ENCODE data around the gene PRELID3B. TPM values are rescaled to one million over a fixed set of nuclear protein-coding genes. Genes with fewer than 3 reads are reported as not detected.

Gene PRELID3B
- total and polyA plus RNA-seq, 7 donors = 23.2 to 61.2 (median 34.7) TPM

DNA sequence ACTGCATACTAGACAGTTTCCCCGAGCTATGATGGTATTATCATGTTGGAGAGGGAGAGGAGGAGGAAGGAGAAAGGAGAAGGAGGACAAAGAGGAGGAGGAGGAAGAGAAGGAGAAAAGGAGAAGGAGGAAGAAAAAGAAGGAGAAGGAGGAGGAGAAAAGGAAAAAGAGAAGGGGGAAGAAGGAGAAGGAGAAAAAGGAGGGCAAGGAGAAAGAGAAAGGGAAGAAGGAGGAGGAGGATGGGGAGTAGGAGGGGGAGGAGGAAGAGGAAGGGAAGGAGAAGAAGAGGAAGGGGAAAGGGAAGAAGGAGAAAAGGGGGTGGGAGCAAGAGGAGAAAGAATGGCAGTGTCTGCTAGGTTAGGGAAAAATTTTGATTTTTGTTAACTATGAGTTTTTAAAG lies 35.1 kb upstream of the PRELID3B start:
- DNase-seq (no peak), ATAC-seq (no peak)
- Histone ChIP-seq H3K27me3 (ENCODE audit: insufficient read depth in 3 of 3, low read length in 2 of 3) (peaks cover 0 to 17% (median 0%) of the 10 kb centered on the region in 3 donors), H3K36me3 (ENCODE audit: insufficient read depth in 1 of 2, low read depth in 1 of 2) (no peaks in the 10 kb centered on the region), H3K4me1 (no peaks in the 10 kb centered on the region), H3K27ac (no peak overlapping the region), H3K9me3 (no peaks in the 10 kb centered on the region), H3K4me3 (no peak overlapping the region)
- intact Hi-C loops (cut with DNase I) = no loop called here
- WGBS, 3 donors = 54 to 75% (median 60%) methylated on average over 1 of the region's 1 CpG
- TF ChIP-seq, protein P1, sequence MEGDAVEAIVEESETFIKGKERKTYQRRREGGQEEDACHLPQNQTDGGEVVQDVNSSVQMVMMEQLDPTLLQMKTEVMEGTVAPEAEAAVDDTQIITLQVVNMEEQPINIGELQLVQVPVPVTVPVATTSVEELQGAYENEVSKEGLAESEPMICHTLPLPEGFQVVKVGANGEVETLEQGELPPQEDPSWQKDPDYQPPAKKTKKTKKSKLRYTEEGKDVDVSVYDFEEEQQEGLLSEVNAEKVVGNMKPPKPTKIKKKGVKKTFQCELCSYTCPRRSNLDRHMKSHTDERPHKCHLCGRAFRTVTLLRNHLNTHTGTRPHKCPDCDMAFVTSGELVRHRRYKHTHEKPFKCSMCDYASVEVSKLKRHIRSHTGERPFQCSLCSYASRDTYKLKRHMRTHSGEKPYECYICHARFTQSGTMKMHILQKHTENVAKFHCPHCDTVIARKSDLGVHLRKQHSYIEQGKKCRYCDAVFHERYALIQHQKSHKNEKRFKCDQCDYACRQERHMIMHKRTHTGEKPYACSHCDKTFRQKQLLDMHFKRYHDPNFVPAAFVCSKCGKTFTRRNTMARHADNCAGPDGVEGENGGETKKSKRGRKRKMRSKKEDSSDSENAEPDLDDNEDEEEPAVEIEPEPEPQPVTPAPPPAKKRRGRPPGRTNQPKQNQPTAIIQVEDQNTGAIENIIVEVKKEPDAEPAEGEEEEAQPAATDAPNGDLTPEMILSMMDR (IDR thresholded peaks at IDR 0.05) = no peak

DNA sequence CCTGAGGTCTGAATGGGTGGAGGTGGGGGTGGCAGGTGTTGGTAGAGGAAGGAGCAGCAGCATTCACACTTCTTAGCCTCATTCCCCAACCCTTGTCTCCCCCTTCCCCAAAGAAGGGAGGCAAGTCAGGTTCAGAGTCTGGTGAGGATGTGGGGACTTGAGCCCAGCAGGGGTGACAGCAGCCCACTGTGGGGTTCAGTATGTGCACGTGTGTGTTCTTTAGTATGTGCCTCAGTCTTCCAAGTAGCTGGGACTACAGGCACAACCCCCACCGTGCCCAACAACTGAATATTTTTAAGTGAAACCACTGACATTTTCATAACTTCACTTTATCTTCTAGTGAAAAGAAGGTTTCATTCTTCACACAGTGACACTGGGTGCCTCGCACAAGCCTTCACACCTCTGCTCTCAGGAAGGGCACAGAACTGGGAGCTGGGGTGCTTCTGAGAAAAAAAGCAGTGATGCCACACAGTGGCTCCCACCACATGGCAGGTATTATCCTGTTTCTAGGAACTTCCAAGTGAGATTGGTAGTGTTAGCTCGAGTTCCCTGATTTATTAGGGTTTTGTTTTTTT lies 33.4 kb upstream of the PRELID3B start:
- H3K36me3 ChIP-seq (ENCODE audit: insufficient read depth in 1 of 2, low read depth in 1 of 2) = no peaks in the 10 kb centered on the region
- DNase-seq (no peak), ATAC-seq (no peak)
- no peak overlapping the region for H3K27ac ChIP-seq
- intact Hi-C loops (cut with DNase I) = no loop called here
- TF ChIP-seq, protein P1 (IDR thresholded peaks at IDR 0.05) = no peak
- no peak overlapping the region for H3K4me3 ChIP-seq
- 77 to 87% (median 78%) methylated on average over 4 of the region's 4 CpGs for WGBS, 3 donors
- H3K4me1 ChIP-seq = no peaks in the 10 kb centered on the region
- H3K9me3 ChIP-seq = no peaks in the 10 kb centered on the region
- H3K27me3 ChIP-seq (ENCODE audit: insufficient read depth in 3 of 3, low read length in 2 of 3) = peaks cover 0 to 14% (median 0%) of the 10 kb centered on the region in 3 donors

DNA sequence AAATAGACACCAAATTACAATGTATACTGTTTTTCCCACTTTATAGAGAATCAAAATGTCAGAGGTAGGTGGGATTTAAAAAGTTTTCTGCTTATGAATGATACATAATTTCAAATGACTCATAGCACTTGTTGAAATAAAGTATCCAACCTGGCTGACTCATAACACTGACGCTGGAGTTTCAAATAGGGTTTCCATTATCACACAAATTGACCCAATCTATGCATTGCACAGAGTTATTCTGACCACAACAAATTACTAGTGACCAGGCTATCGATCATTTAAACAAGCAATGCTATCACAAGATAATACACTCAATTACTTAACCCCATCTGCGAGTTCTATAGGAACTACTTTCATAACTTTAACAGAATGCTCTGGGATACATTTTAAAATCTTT lies 31.9 kb upstream of the PRELID3B start:
- H3K27ac ChIP-seq = no peak overlapping the region
- no peak overlapping the region for H3K4me3 ChIP-seq
- intact Hi-C loops (cut with DNase I) = no loop called here
- TF ChIP-seq, protein P1 (IDR thresholded peaks at IDR 0.05) = no peak
- H3K4me1 ChIP-seq = no peaks in the 10 kb centered on the region
- H3K27me3 ChIP-seq (ENCODE audit: insufficient read depth in 3 of 3, low read length in 2 of 3) = peaks cover 0 to 14% (median 0%) of the 10 kb centered on the region in 3 donors
- DNase-seq (no peak), ATAC-seq (no peak)
- H3K36me3 ChIP-seq (ENCODE audit: insufficient read depth in 1 of 2, low read depth in 1 of 2) = no peaks in the 10 kb centered on the region
- WGBS, 3 donors = 47 to 86% (median 49%) methylated on average over 3 of the region's 3 CpGs
- H3K9me3 ChIP-seq = no peaks in the 10 kb centered on the region

DNA sequence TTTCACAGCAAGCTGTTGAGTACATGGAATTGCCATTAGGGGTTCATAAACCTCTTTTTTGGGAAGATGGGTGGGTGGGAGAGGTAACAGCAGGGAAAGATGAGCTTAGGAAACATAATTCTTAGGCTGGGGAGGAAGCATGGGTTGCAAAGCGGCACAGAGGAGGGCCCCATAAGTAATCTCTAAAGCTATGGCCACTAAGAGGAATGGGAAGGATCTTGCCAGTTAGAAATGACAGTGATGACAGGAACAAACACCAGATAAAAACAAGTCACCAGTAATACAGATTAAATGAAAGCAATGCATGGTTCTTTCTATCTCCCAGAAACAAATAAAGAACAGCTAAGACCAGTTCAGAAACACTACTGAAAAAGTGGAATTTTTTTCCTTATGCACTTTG lies 31.0 kb upstream of the PRELID3B start:
- 100% methylated on average over 1 of the region's 1 CpG for WGBS, 3 donors
- ATAC-seq = no peak
- TF ChIP-seq, protein P1 (IDR thresholded peaks at IDR 0.05) = no peak

DNA sequence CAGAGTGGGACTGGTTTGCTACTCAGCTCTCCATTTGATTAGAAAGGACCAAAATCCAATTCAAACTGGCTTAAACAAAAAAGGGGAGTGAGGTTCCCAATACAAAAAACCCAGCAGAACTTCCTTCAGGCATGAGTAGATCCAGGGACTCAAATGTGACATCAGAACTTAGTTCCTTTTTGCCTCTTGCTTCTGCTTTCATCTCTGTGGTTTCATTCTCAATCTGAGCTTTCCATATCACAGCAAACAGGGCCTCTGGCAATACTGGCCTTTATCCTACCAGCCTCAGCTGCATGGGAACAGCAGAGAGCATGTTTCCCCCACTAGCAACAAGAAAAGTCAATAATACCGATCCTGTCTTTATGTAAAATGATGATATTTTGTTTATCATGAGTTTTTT lies 28.6 kb upstream of the PRELID3B start:
- DNase-seq = no peak
- TF ChIP-seq, protein P1 (IDR thresholded peaks at IDR 0.05) = no peak
- Histone ChIP-seq H3K9me3 (no peaks in the 10 kb centered on the region), H3K4me3 (no peak overlapping the region), H3K4me1 (no peaks in the 10 kb centered on the region), H3K27me3 (ENCODE audit: insufficient read depth in 3 of 3, low read length in 2 of 3) (peaks cover 0 to 8% (median 0%) of the 10 kb centered on the region in 3 donors), H3K36me3 (ENCODE audit: insufficient read depth in 1 of 2, low read depth in 1 of 2) (no peaks in the 10 kb centered on the region), H3K27ac (no peak overlapping the region)
- intact Hi-C loops (cut with DNase I) = no loop called here
- no peak for ATAC-seq
- 87 to 92% (median 91%) methylated on average over 1 of the region's 1 CpG for WGBS, 3 donors

More for the DNA sequence above, 31.0 kb upstream of the PRELID3B start:
- DNase-seq = no peak
- Histone ChIP-seq H3K9me3 (no peaks in the 10 kb centered on the region), H3K27ac (no peak overlapping the region), H3K27me3 (ENCODE audit: insufficient read depth in 3 of 3, low read length in 2 of 3) (peaks cover 0 to 14% (median 0%) of the 10 kb centered on the region in 3 donors), H3K4me1 (no peaks in the 10 kb centered on the region), H3K4me3 (no peak overlapping the region), H3K36me3 (ENCODE audit: insufficient read depth in 1 of 2, low read depth in 1 of 2) (no peaks in the 10 kb centered on the region)
- intact Hi-C loops (cut with DNase I) = no loop called here
